GM12878 (cell line): ENCODE results near the gene CDC14A.

Experiments
- EGR1 ChIP-seq, 2 experiments: IDR thresholded peaks; 1 replicate in 1 of 2; 2 replicates in 1 of 2; pipeline ENCODE4 v1.6.1; 2011 to 2012; ENCODE audit warnings: low read depth in 2 of 2, low read length in 2 of 2, borderline replicate concordance in 1 of 2, mild to moderate bottlenecking in 1 of 2, moderate library complexity in 1 of 2
- SMARCA5 ChIP-seq: fragments of 450-650 bp; IDR thresholded peaks from 2 replicates; pipeline ENCODE4 v1.6.1; 2017; ENCODE audit warnings: mild to moderate bottlenecking
- TCF12 ChIP-seq: IDR thresholded peaks from 2 replicates; pipeline ENCODE4 v1.6.1; 2011; ENCODE audit warnings: low read depth, mild to moderate bottlenecking, low read length
- ZNF217 ChIP-seq: fragments of 450-650 bp; IDR thresholded peaks from 2 replicates; pipeline ENCODE4 v1.6.1; 2017; ENCODE audit warnings: antibody characterized with exemption, mild to moderate bottlenecking
- ZSCAN29 ChIP-seq: fragments of 450-650 bp; IDR thresholded peaks from 2 replicates; pipeline ENCODE4 v1.6.1; 2017; ENCODE audit warnings: mild to moderate bottlenecking, moderate library complexity

DNA sequence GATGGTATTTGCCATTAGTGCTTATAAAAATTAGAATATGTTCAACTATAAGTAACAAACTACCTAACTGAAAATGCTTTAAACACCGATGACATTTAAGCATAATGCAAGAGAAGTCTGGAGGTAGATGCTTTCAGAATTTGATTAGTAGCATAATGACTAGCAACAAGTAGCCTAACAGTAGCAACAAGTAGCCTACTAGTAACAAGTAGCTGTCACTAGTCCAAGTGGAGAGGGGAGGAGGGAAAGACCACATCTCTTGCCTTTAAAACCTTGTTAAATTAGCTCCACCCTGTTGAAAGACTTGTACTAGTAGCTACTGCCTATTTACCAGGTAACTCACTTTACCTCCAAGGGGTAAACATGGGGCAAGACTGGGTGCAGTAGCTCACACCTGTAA is 193.5 kb downstream of the CDC14A start:
- no peak for TF ChIP-seq ZNF217
- no peak for TF ChIP-seq SMARCA5
- TF ChIP-seq TCF12: no peak
- no peak for TF ChIP-seq ZSCAN29
- no peak for TF ChIP-seq EGR1 (IDR thresholded peaks at IDR 0.05; ENCODE audit: borderline replicate concordance in 1 of 2, low read depth in 2 of 2, low read length in 2 of 2)
